Heart left ventricle (tissue), 16 donors: ENCODE data around the gene PLOD1. TPM values are rescaled to one million over a fixed set of nuclear protein-coding genes. Genes with fewer than 3 reads are reported as not detected.
A peak's percentile ranks its signal among the peaks of the same experiment; 100 is the strongest.
"Not testable (repeated sequence)": the region's sequence is repeated elsewhere in the genome, so short reads cannot be mapped to it uniquely, and the experiment has no call there.

ENCODE experiments used
- ATAC-seq, 4 donors: fragments of 200-7000 bp; cut with Tn5 transposase; one replicate each; pipeline ENCODE4 v1.9.1; 2020 to 2022; ENCODE audit warnings: moderate library complexity in 4 of 4, mild to moderate bottlenecking in 3 of 4, moderate number of reproducible peaks in 1 of 4
- DNase-seq, 5 donors: peaks; one replicate each; pipeline ENCODE4 v3.0.0-alpha.2; 2020
- H3K27ac ChIP-seq, 12 donors: fragments of 200-600 bp; sonication (generic) in 4 of 12; one replicate each; pipeline versions ENCODE4 v1.5.0 to v1.8.0; 2016 to 2022; ENCODE audit warnings: mild to moderate bottlenecking in 2 of 12
- H3K27me3 ChIP-seq, 9 donors: fragments of 200-600 bp; sonication (generic) in 2 of 9; one replicate each; pipeline versions ENCODE4 v1.5.1 to v1.8.0; 2016 to 2022; ENCODE audit warnings: mild to moderate bottlenecking in 3 of 9
- H3K36me3 ChIP-seq, 9 donors: fragments of 200-600 bp; sonication (generic) in 2 of 9; one replicate each; pipeline versions ENCODE4 v1.5.0 to v1.8.0; 2018 to 2022; ENCODE audit warnings: mild to moderate bottlenecking in 2 of 9
- H3K4me1 ChIP-seq, 12 donors: fragments of 200-600 bp; sonication (generic) in 4 of 12; one replicate each; pipeline versions ENCODE4 v1.5.0 to v1.8.0; 2016 to 2022; ENCODE audit warnings: mild to moderate bottlenecking in 3 of 12
- H3K4me3 ChIP-seq, 12 donors: fragments of 200-600 bp; sonication (generic) in 4 of 12; one replicate each; pipeline versions ENCODE4 v1.5.0 to v1.8.0; 2017 to 2022; ENCODE audit warnings: mild to moderate bottlenecking in 9 of 12, moderate library complexity in 4 of 12
- H3K9me3 ChIP-seq, 12 donors: fragments of 200-600 bp; sonication (generic) in 4 of 12; one replicate each; pipeline versions ENCODE4 v1.5.0 to v1.8.0; 2016 to 2022; ENCODE audit warnings: mild to moderate bottlenecking in 1 of 12
- CTCF ChIP-seq, 12 donors: fragments of 200-600 bp; sonication (generic) in 4 of 12; IDR thresholded peaks; one replicate each; pipeline versions ENCODE4 v1.5.0 to v1.8.0; 2018 to 2022; ENCODE audit warnings: antibody characterized with exemption in 12 of 12, mild to moderate bottlenecking in 5 of 12
- POLR2A ChIP-seq, 2 donors: fragments of 450-650 bp; IDR thresholded peaks; one replicate each; pipeline ENCODE4 v1.6.1; 2017; ENCODE audit warnings: antibody characterized with exemption in 2 of 2, mild to moderate bottlenecking in 2 of 2, moderate library complexity in 2 of 2
- WGBS, 4 donors: extraction: QIAGEN DNeasy Blood & Tissue Kit in 2 of 4; methylation state at CpG; one replicate each; pipeline versions ENCODE4 v1.1.5 to v1.1.7; 2013 to 2018; 5-methylcytosine and 5-hydroxymethylcytosine counted together
- intact Hi-C, 10 donors: fragments of 100-400 bp; cut with DNase I; formaldehyde crosslinking; loops; one replicate each; pipeline versions ENCODE4 v1.11.1 to v1.14.2; 2022
- polyA plus RNA-seq, 2 donors: library from polyadenylated mRNA; stranded (reverse); fragments of 200-250 nt; gene quantifications; one replicate each; pipeline ENCODE4 v1.2.3, GENCODE V29; 2013
- total RNA-seq, 9 donors: library from RNA; depleted of rRNA in 2 of 9; stranded (reverse); fragments of >200 nt in 2 of 9; fragmentation: NEBNext Ultra II Directional in 3 of 9; extraction: Animal tissue kit (Norgen Biotek cat#: 25700) in 3 of 9; gene quantifications; one replicate each; pipeline versions ENCODE4 v1.1.0 to v1.2.4, GENCODE V29; 2016 to 2023
- donor health status: ischemic (EF 13 %, LVEDD 7.1; RV severe dilation, severe dysfunction).
- donor health status: healthy with polysubstance abuse.
- donor health status: DM: no; HTN: yes; CAD: no.
- donor health status: DM: no; HTN: no; CAD: no.
- donor health status: ischemic (EF 25% LVEDD 6.9; RV normal size, moderate dysfunction).
- donor health status: ischemic (EF 25% LVEDD 5.7; RV mildly dilated, moderate dysfunction).
- donor health status: healthy.
- donor health status: DM: yes; HTN: yes; CAD: no.
- donor health status: ischemic (EF 35%, LVEDD 5.7; RV mildly dilated, moderate dysfunction).
- donor health status: nonischemic (EF 11% LVEDD 7.7; RV severe dilation, severe dysfunction).
- donor health status: DM: yes; HTN: yes; CAD: no.
- donor health status: PGD.
- donor health status: ischemic (EF 29% LVEDD 5.4; RV normal size, mild dysfunction).
- donor health status: nonischemic (EF 23%, LVEDD 6.1; RV moderate dilation, normal function).

Gene PLOD1
- total and polyA plus RNA-seq, 11 donors = 37.5 to 108 (median 50.1) TPM

- H3K9me3 ChIP-seq = no peaks in the 10 kb centered on the region
- H3K27ac ChIP-seq = peak overlapping the region; percentile 25 to 86 (median 74)
- H3K27me3 ChIP-seq = no peaks in the 10 kb centered on the region
- 1 to 2% (median 1%) methylated on average over 5 of the region's 5 CpGs for WGBS, 4 donors
- no peaks in the 10 kb centered on the region for H3K36me3 ChIP-seq
- DNase-seq (peak; percentile 74 to 90 (median 75)), ATAC-seq (peak in 1 of 4 donors; percentile 25)
- TF ChIP-seq CTCF (IDR thresholded peaks at IDR 0.05) (no peak), POLR2A (IDR thresholded peaks at IDR 0.05) (no peak)
- peaks cover 7 to 65% (median 43%) of the 10 kb centered on the region in 12 donors for H3K4me1 ChIP-seq
- intact Hi-C loops = loop anchor here in 2 of 10 donors (5.0 kb wide), 2 partner anchors 47 to 52 kb away; partner anchors contain the start of gene MFN2 (in 1 of the 2)
- peak overlapping the region in 2 of 12 donors; percentile 2 to 6 for H3K4me3 ChIP-seq
These were observed 4.7 kb upstream of the PLOD1 start for GRCh38 chr1:11929849-11930248.

GRCh38 chr1:11930571-11931445, 3.7 kb upstream of the PLOD1 start:
- no peak for TF ChIP-seq CTCF (IDR thresholded peaks at IDR 0.05)
- TF ChIP-seq POLR2A (IDR thresholded peaks at IDR 0.05) = no peak
- Histone ChIP-seq H3K27me3 (no peaks in the 10 kb centered on the region), H3K4me1 (peaks cover 6 to 71% (median 48%) of the 10 kb centered on the region in 12 donors), H3K9me3 (no peaks in the 10 kb centered on the region), H3K36me3 (no peaks in the 10 kb centered on the region), H3K4me3 (no peak overlapping the region), H3K27ac (peak overlapping the region; percentile 0 to 86 (median 74))
- DNase-seq (peak in 4 of 5 donors; percentile 56 to 75 (median 62)), ATAC-seq (peak in 2 of 4 donors; percentile 9)
- intact Hi-C loops = loop anchor here in 1 of 10 donors (5.0 kb wide), 1 partner anchor 46 kb away; no protein-coding TSS in a partner anchor
- 46 to 65% (median 52%) methylated on average over 7 of the region's 7 CpGs for WGBS, 4 donors

GRCh38 chr1:11931845-11932244, 2.7 kb upstream of the PLOD1 start:
- Histone ChIP-seq H3K4me3 (no peak overlapping the region), H3K27ac (peak overlapping the region in 6 of 12 donors; percentile 45 to 78 (median 74)), H3K4me1 (peaks cover 6 to 77% (median 49%) of the 10 kb centered on the region in 12 donors), H3K27me3 (no peaks in the 10 kb centered on the region), H3K36me3 (peaks cover 0 to 10% (median 0%) of the 10 kb centered on the region in 9 donors), H3K9me3 (no peaks in the 10 kb centered on the region)
- ATAC-seq (no peak), DNase-seq (no peak)
- 92 to 93% (median 92%) methylated on average over 10 of the region's 10 CpGs for WGBS, 4 donors
- no peak for TF ChIP-seq POLR2A (IDR thresholded peaks at IDR 0.05)
- no peak for TF ChIP-seq CTCF (IDR thresholded peaks at IDR 0.05)
- intact Hi-C loops = loop anchor here in 1 of 10 donors (5.0 kb wide), 1 partner anchor 45 kb away; no protein-coding TSS in a partner anchor

DNA sequence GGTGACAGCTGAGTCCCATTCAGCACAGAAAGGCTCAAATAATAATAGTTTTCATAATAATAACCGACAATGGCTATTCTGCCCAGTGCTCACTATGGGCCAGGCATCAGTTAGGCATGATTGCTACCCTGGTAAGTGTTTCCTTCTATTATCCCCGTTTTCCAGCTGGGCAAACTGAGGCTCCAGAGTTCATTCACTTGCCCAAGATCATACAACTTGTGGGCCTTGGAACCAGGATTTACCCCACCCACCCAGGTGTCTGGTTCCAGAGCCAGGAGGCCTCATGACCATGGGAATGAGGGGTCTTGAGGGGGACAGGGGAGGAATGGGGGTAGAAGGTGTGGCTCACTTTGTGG, 518 bp downstream of the PLOD1 start:
- no peaks in the 10 kb centered on the region for H3K9me3 ChIP-seq
- H3K4me3 ChIP-seq = peak overlapping the region; percentile 27 to 92 (median 68)
- H3K36me3 ChIP-seq = peaks cover 0 to 14% (median 0%) of the 10 kb centered on the region in 9 donors
- H3K27ac ChIP-seq = peak overlapping the region; percentile 77 to 94 (median 88)
- intact Hi-C loops = loop anchor here in 4 of 10 donors (2.0 to 5.0 kb wide), 3 partner anchors 26 to 44 kb away; no protein-coding TSS in a partner anchor
- 11 to 19% (median 14%) methylated on average over 2 of the region's 2 CpGs for WGBS, 4 donors
- DNase-seq = no peak
- no peak for ATAC-seq
- H3K4me1 ChIP-seq = peaks cover under 1 to 75% (median 57%) of the 10 kb centered on the region in 12 donors
- H3K27me3 ChIP-seq = no peaks in the 10 kb centered on the region
- TF ChIP-seq CTCF (IDR thresholded peaks at IDR 0.05) (no peak), POLR2A (IDR thresholded peaks at IDR 0.05) (no peak)

- not testable (repeated sequence) for H3K9me3 ChIP-seq, H3K27me3 ChIP-seq, DNase-seq, ATAC-seq
- Histone ChIP-seq H3K27ac (peak overlapping the region in 6 of 12 donors; percentile 82 to 93 (median 88)), H3K4me1 (peaks cover 0 to 75% (median 56%) of the 10 kb centered on the region in 12 donors), H3K4me3 (peak overlapping the region in 10 of 12 donors; percentile 63 to 92 (median 70)), H3K36me3 (peaks cover 0 to 14% (median 0%) of the 10 kb centered on the region in 9 donors)
- 91 to 95% (median 94%) methylated on average over 10 of the region's 10 CpGs for WGBS, 4 donors
- intact Hi-C loops = loop anchor here in 4 of 10 donors (2.0 to 5.0 kb wide), 3 partner anchors 27 to 43 kb away; no protein-coding TSS in a partner anchor
These were observed 1.2 kb downstream of the PLOD1 start for GRCh38 chr1:11935733-11936132.
